K562 (cell line): ENCODE data around the gene CACNA2D3. TPM values are rescaled to one million over a fixed set of nuclear protein-coding genes. Genes with fewer than 3 reads are reported as not detected.

Experiments used
- ATAC-seq: fragments of 200-7000 bp; cut with Tn5 transposase; 3 replicates; pipeline ENCODE4 v1.9.1; 2020; ENCODE audit warnings: moderate library complexity
- BruUV-seq: library from RNA; stranded (reverse); fragments of 400-500 nt; replicated peaks from 2 replicates; lab custom pipeline; 2021; lab: Mats Ljungman, UMichigan
- CTCF ChIA-PET: fragments of 300-600 bp; formaldehyde crosslinking; extraction: SDS; loops from one replicate; lab custom pipeline; 2021; ENCODE audit warnings: low intra/inter-chr PET ratio; lab: Yijun Ruan, JAX
- POLR2A ChIA-PET: fragments of 300-600, 350-650 bp; sonication (Branson Sonifier 250); formaldehyde crosslinking; extraction: SDS; loops from one replicate; lab custom pipeline; 2021; ENCODE audit warnings: antibody characterized with exemption, inconsistent platforms; lab: Yijun Ruan, JAX
- DNase-seq, 4 experiments: peaks; one replicate each; pipeline versions ENCODE4 v3.0.0 to v3.0.0-alpha.2; 2011 to 2018; ENCODE audit warnings: low spot score in 3 of 4, mixed read lengths in 3 of 4; ENCODE audit errors: extremely low read depth in 1 of 4
- FAIRE-seq: peaks from 2 replicates; lab custom pipeline; 2011; peaks lifted over from hg19 to GRCh38; lab: Jason Lieb, UNC
- H2AFZ ChIP-seq: 2 replicates; pipeline ENCODE4 v1.6.0; 2011; ENCODE audit warnings: low read depth, low read length, control low read depth, inconsistent platforms
- H3K27ac ChIP-seq: fragments of 200-600 bp; 3 replicates; pipeline ENCODE4 v1.8.0; 2011; ENCODE audit warnings: low read depth, mild to moderate bottlenecking, control low read depth, inconsistent platforms, low read length, moderate library complexity, mixed read lengths; ENCODE audit errors: extremely low read depth
- H3K27me3 ChIP-seq, 2 experiments: fragments of 300-600 bp in 1 of 2; 2 replicates in 1 of 2; 3 replicates in 1 of 2; pipeline versions ENCODE4 v1.6.0 to v1.8.0; 2011; ENCODE audit warnings: inconsistent platforms in 2 of 2, low read length in 2 of 2, mild to moderate bottlenecking in 1 of 2, mixed read lengths in 1 of 2, moderate library complexity in 1 of 2; ENCODE audit not compliant: control insufficient read depth in 2 of 2, insufficient read depth in 2 of 2
- H3K36me3 ChIP-seq: fragments of 300-600 bp; 3 replicates; pipeline ENCODE4 v1.8.0; 2011; ENCODE audit warnings: mild to moderate bottlenecking, low read length, inconsistent platforms; ENCODE audit not compliant: control insufficient read depth, insufficient read depth
- H3K4me1 ChIP-seq, 2 experiments: fragments of 200-600 bp in 1 of 2; replicated peaks in 1 of 2; 2 replicates in 1 of 2; 3 replicates in 1 of 2; pipeline versions ENCODE4 v1.5.1 to v1.8.0; 2011; ENCODE audit warnings: inconsistent platforms in 2 of 2, low read length in 2 of 2, mild to moderate bottlenecking in 1 of 2, mixed read lengths in 1 of 2, moderate library complexity in 1 of 2; ENCODE audit not compliant: control insufficient read depth in 2 of 2, insufficient read depth in 2 of 2
- H3K4me2 ChIP-seq: 2 replicates; pipeline ENCODE4 v1.6.1; 2011; ENCODE audit warnings: low read length, control low read depth, inconsistent platforms, mixed read lengths; ENCODE audit not compliant: insufficient read depth
- H3K4me3 ChIP-seq: fragments of 200-600 bp; sonication (generic), shearing (Covaris generic); 2 replicates; pipeline ENCODE4 v1.5.1; 2016; ENCODE audit warnings: control low read depth, inconsistent platforms
- H3K79me2 ChIP-seq: fragments of 200-600 bp; 3 replicates; pipeline ENCODE4 v1.8.0; 2011; ENCODE audit warnings: low read length, inconsistent platforms; ENCODE audit not compliant: control insufficient read depth, insufficient read depth
- H3K9ac ChIP-seq, 2 experiments: 2 replicates each; pipeline versions ENCODE4 v1.6.0 to v1.6.1; 2011; ENCODE audit warnings: low read depth in 2 of 2, low read length in 2 of 2, control low read depth in 1 of 2, inconsistent platforms in 1 of 2, mild to moderate bottlenecking in 1 of 2, mixed read lengths in 1 of 2; ENCODE audit not compliant: insufficient read depth in 1 of 2
- H3K9me1 ChIP-seq: one replicate; pipeline ENCODE4 v1.6.0; 2011; ENCODE audit warnings: inconsistent platforms, mild to moderate bottlenecking, low read length, moderate library complexity; ENCODE audit not compliant: control insufficient read depth, insufficient read depth
- H3K9me3 ChIP-seq: replicated peaks from 2 replicates; pipeline ENCODE4 v1.5.1; 2011; ENCODE audit warnings: low read depth, low read length, inconsistent platforms; ENCODE audit not compliant: control insufficient read depth, insufficient read depth
- H4K20me1 ChIP-seq: replicated peaks from 2 replicates; pipeline ENCODE4 v1.6.1; 2011; ENCODE audit warnings: low read length, inconsistent platforms, mixed read lengths; ENCODE audit not compliant: control insufficient read depth, insufficient read depth
- BACH1 ChIP-seq: fragments of 200-800 bp; sonication (Bioruptor generic); IDR thresholded peaks from 2 replicates; pipeline ENCODE4 v1.6.1; 2016; ENCODE audit warnings: missing genetic modification characterization, missing compliant biosample characterization
- ESRRA ChIP-seq: fragments of 450-650 bp; IDR thresholded peaks from 2 replicates; pipeline ENCODE4 v1.6.1; 2014; ENCODE audit warnings: low read depth, mild to moderate bottlenecking, moderate library complexity, borderline replicate concordance
- KDM2B ChIP-seq: fragments of 250-450 bp; sonication (Bioruptor Pico); IDR thresholded peaks from 2 replicates; pipeline ENCODE4 v1.8.0; 2021; ENCODE audit warnings: mild to moderate bottlenecking, moderate library complexity
- NFXL1 ChIP-seq: fragments of 450-650 bp; formaldehyde crosslinking; IDR thresholded peaks from 2 replicates; pipeline ENCODE4 v1.4.0; 2021; ENCODE audit warnings: mild to moderate bottlenecking
- PKNOX1 ChIP-seq: fragments of 450-650 bp; IDR thresholded peaks from 2 replicates; pipeline ENCODE4 v1.6.1; 2016
- PRDM10 ChIP-seq: fragments of 450-650 bp; IDR thresholded peaks from 2 replicates; pipeline ENCODE4 v1.6.1; 2018; ENCODE audit not compliant: partially characterized antibody
- ZNF274 ChIP-seq: IDR thresholded peaks from 2 replicates; pipeline ENCODE4 v1.6.1; 2011; ENCODE audit warnings: low read depth, mild to moderate bottlenecking, low read length, moderate library complexity, borderline replicate concordance
- ZNF707 ChIP-seq: fragments of 250-450 bp; sonication (Bioruptor Pico); conservative IDR thresholded peaks from 2 replicates; pipeline ENCODE4 v1.8.0; 2022; ENCODE audit warnings: inconsistent platforms, mild to moderate bottlenecking, moderate library complexity
- ZNF778 ChIP-seq: fragments of 450-650 bp; formaldehyde crosslinking; IDR thresholded peaks from 2 replicates; pipeline ENCODE4 v1.4.0; 2020; ENCODE audit warnings: mild to moderate bottlenecking, moderate library complexity
- WGBS: fragments of 100-300 bp; shearing (Covaris generic); methylation state at CpG from one replicate; pipeline ENCODE4 v1.1.6; 2016; ENCODE audit warnings: low coverage, mixed read lengths; ENCODE audit not compliant: insufficient coverage; ENCODE audit errors: missing lambda C conversion rate; 5-methylcytosine and 5-hydroxymethylcytosine counted together
- in situ Hi-C: fragments of 300-500 bp; cut with MboI; formaldehyde crosslinking; loops from 4 replicates; pipeline ENCODE4 v1.15.0; 2018; ENCODE audit warnings: inconsistent platforms, mixed read lengths
- intact Hi-C: fragments of 100-400 bp; cut with micrococcal nuclease; formaldehyde crosslinking; loops from 2 replicates; pipeline ENCODE4 v1.14.2; 2022
- polyA plus RNA-seq, 8 experiments: library from polyadenylated mRNA; depleted of rRNA in 4 of 8; stranded (reverse) in 5 of 8; unstranded in 3 of 8; fragments of >200 nt; fragmentation: Nextera tagmentation in 2 of 8; fragmentation: Illumina TruSeq in 1 of 8; extraction: Ambion mirVana in 2 of 8; extraction: Trizol in 1 of 8; gene quantifications; 2 replicates each; pipeline versions ENCODE4 v1.2.1 to v1.2.3, GENCODE V29; 2011 to 2014; ENCODE audit warnings: inconsistent platforms in 1 of 8, missing spikeins in 1 of 8
- total RNA-seq, 7 experiments: library from RNA; depleted of rRNA in 6 of 7; stranded (reverse); fragments of >200 nt in 6 of 7; fragmentation: Illumina TruSeq in 2 of 7; extraction: Trizol in 2 of 7; gene quantifications; 2 replicates each; pipeline versions ENCODE4 v1.2.1 to v1.2.3, GENCODE V29; 2011 to 2021; ENCODE audit warnings: low replicate concordance in 1 of 7
- TF ChIP-seq, protein P1 (sequence below): fragments of 250-450 bp; sonication (Bioruptor Pico); IDR thresholded peaks from 2 replicates; pipeline ENCODE4 v1.8.0; 2021; ENCODE audit warnings: borderline replicate concordance, mild to moderate bottlenecking, moderate library complexity; ENCODE audit not compliant: poor library complexity, severe bottlenecking

CACNA2D3 gene
- total and polyA plus RNA-seq, 9 of the 15 experiments (the other 6 are each of a cell fraction or from before 2014, with no cell fraction given), result 0.01 TPM; not detected in 8

DNA sequence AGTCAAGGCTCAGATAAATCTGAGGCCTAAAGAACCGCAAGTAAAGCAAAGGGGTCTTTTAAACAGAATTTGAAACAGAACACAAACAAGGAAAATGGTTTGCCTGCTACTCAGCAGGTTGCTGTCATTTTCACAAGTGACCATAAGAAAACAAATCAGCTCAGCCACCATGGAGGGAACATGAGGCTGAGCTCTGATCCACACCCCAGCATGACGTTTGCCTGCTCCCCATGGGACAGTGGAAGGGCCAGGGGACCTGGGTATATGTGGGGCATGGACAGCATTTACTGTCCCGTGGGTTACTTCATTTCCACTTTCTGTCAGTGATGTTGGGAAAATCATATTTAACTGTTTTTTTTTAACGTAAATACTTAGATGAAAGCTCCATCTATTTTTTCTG is 434.3 kb downstream of the CACNA2D3 start (continued):
- TF ChIP-seq KDM2B (CRISPR knock-in tag) (no peak), ZNF778 (CRISPR knock-in tag) (no peak), NFXL1 (CRISPR knock-in tag) (no peak), ESRRA (no peak), BACH1 (tag) (no peak), ZNF274 (no peak), PKNOX1 (no peak)
- TF ChIP-seq, protein P1, sequence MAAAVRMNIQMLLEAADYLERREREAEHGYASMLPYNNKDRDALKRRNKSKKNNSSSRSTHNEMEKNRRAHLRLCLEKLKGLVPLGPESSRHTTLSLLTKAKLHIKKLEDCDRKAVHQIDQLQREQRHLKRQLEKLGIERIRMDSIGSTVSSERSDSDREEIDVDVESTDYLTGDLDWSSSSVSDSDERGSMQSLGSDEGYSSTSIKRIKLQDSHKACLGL (CRISPR knock-in tag), result no peak

DNA sequence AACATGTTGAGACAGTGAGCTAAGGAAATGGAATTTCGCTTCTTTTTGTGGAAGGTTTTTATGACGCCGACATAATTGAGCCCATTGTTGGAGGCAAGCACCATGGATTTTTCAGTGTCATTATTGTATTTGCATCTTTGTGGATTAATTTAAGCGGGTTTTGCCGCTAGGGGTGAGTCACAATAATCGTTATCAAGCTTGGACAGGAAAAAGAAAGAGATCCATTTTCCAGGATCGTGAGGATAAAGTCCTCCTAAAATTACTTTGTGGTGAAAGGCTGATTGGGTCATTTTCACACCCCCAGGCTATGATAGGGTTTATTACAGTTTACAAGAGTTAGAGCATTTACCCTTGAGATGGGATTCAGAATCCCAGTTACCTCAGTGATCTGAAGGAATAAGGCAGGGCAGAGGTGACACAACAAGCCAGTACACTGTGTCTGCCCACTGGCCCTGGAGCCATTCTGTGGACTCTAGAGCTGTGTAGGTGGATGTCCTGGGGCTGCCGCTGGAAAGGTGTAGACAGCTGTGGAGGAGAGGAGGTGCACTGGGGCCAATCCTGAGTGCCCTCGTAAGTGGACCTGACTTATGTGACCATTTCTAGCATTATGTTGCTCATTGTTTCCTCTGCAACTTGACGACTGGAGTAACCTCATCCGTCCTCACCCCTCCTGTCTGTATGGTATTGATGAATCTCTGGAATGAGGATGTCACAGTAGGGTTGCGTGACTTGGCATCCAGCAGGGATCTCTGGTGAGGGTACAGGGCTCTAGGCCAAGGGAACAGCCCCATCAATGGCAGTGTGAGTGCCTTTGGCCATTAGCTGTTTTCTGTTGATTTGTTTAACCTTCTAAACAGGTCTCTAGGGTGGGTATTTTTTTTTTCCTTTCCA is 435.4 kb downstream of the CACNA2D3 start:
- peak; percentile 12 for TF ChIP-seq PRDM10
- no peak for TF ChIP-seq ZNF707 (CRISPR knock-in tag)
- Histone ChIP-seq H3K27ac (no peak overlapping the region), H3K27me3 (no peaks in the 10 kb centered on the region), H3K36me3 (no peaks in the 10 kb centered on the region), H3K9me1 (no peaks in the 10 kb centered on the region), H3K4me3 (no peak overlapping the region), H2AFZ (no peak overlapping the region), H3K9ac (no peak overlapping the region), H3K4me1 (no peaks in the 10 kb centered on the region), H4K20me1 (no peaks in the 10 kb centered on the region), H3K79me2 (no peaks in the 10 kb centered on the region), H3K4me2 (no peak overlapping the region), H3K9me3 (no peaks in the 10 kb centered on the region)
- ChIA-PET CTCF (no interaction called here), POLR2A (no interaction called here)
- BruUV-seq, result no TSS peak
- intact Hi-C loops (no loop called here), in situ Hi-C loops (no loop called here)
- FAIRE-seq (no peak), DNase-seq (no peak), ATAC-seq (no peak)
- 0% methylated on average over 11 of the region's 12 CpGs for WGBS
